Activated gamma-delta T cell treated with Interleukin-2 at 50 U/mL for 16 hours (primary cell): ENCODE results near the gene RBMS3.
A peak's percentile ranks its signal among the peaks of the same experiment; 100 is the strongest.
"Not testable (repeated sequence)": the region's sequence is repeated elsewhere in the genome, so short reads cannot be mapped to it uniquely, and the experiment has no call there.

Experiments used
- DNase-seq: peaks from one replicate; pipeline ENCODE4 v3.0.0-alpha.2; 2020

Gene RBMS3

GRCh38 chr3:29280404-29281093 is at the start of gene RBMS3:
Gene RBMS3, plus strand, starts transcription at chr3:29281071.
- DNase-seq, result peak; percentile 6

- not testable (repeated sequence) for DNase-seq
Measured at GRCh38 chr3:29233126-29233525, 47.7 kb upstream of the RBMS3 start.

- DNase-seq, result no peak
Measured at GRCh38 chr3:29236146-29236840, 44.6 kb upstream of the RBMS3 start.

DNA sequence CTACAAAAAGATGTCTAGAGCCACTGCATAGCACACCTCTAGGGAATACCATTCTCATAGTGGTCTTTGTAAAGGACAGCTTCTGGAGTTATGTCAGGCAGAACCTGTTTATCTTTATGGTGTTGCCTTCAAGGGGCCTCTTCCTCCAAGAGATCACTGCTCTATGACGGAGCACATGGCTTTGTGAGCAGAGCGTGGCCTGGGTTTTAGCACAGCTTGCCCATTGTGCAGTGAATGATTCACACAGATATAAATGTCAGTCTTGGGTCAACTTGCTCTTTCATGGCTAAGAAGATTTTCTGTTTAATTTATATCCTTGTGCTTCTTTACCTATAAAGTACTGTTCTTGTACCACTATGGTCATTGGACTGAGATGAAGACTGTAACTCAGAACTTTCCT is 41.5 kb upstream of the RBMS3 start:
- no peak for DNase-seq

DNA sequence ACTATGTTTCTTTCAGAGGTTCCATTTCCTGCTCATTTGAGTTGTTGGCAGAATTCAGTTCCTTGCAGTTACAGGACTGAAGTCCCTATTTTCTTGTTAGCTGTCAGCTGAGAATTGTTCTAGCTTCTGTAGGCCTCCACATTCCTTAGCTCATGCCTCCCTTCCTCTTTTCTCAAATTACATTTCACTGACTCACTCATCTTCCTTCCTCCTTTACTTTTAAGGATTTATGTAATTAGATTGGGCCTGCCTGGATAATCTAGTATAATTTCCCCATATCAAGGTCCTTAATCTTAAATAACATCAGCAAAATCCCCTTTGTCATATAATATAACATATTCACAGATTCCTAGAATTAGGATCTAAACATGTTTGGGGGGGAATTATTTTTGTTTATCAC is 40.6 kb upstream of the RBMS3 start:
- DNase-seq, result no peak

- no peak for DNase-seq
Measured at GRCh38 chr3:29240887-29241286, 40.0 kb upstream of the RBMS3 start.

DNA sequence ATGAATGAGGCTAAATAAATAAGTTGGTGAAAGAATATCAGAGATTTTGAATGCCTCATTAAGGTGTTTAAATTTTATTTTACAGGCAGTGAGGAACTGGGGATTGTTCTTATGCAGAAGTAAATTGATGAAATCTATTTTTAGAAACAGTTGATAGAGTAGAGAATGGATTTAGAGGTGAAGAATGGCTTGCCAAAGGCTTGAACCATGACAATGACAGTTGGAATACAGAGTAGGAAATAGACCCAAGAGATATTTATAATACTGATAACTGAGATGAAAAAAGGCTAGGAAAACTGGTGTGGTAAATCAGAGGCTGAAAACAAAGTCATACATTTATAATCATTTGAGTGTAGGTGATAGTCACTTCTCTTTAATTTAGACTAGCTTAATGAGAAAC is 39.0 kb upstream of the RBMS3 start:
- no peak for DNase-seq

- no peak for DNase-seq
Measured at GRCh38 chr3:29242296-29242695, 38.6 kb upstream of the RBMS3 start.

GRCh38 chr3:29245441-29245840 is 35.4 kb upstream of the RBMS3 start:
- no peak for DNase-seq

GRCh38 chr3:29247088-29247745 is 33.7 kb upstream of the RBMS3 start:
- DNase-seq, result no peak

- no peak for DNase-seq
Measured at GRCh38 chr3:29249829-29250345, 31.0 kb upstream of the RBMS3 start.

GRCh38 chr3:29255854-29256696 is 24.8 kb upstream of the RBMS3 start:
- DNase-seq, result no peak

DNA sequence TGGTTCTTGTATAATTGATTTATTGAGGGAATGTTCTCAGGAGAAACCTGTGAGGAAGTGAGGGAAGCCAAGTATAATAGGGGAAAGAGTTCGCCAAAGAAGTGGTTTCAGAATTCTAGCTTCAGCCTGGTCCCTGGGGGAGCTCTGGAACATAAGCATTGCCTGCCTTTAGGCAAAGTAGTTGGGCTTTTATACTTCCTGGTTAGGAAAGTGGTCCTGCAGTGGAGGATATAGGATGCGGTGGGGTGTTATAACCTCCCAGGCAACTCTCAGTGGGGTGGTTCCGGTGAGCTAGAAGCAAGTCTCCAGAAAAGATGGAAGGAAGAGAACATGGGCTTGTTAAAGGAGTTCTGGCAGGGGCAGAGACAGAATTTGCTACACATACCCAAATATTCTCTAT is 22.7 kb upstream of the RBMS3 start:
- DNase-seq, result no peak

DNA sequence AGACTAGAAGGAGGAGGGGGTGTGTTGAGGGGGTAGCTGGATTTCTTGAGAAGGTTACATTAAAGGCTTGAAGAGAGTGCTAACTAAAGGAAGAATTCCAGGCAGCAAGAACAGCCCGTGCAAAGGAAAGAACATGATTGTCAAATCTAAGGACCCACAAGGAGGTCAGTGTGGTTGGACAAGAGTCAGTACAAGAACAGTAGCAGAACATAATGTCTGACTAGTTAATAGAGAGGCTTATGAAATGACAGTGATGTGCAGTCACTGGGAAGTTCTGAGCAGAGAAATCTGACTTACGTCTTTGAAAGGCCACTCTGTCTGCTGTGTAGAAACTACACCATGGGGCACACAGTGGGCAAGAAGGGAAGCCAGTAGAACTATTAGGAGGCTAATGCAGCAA is 19.8 kb upstream of the RBMS3 start:
- no peak for DNase-seq

GRCh38 chr3:29263476-29263875 is 17.4 kb upstream of the RBMS3 start:
- DNase-seq, result no peak

DNA sequence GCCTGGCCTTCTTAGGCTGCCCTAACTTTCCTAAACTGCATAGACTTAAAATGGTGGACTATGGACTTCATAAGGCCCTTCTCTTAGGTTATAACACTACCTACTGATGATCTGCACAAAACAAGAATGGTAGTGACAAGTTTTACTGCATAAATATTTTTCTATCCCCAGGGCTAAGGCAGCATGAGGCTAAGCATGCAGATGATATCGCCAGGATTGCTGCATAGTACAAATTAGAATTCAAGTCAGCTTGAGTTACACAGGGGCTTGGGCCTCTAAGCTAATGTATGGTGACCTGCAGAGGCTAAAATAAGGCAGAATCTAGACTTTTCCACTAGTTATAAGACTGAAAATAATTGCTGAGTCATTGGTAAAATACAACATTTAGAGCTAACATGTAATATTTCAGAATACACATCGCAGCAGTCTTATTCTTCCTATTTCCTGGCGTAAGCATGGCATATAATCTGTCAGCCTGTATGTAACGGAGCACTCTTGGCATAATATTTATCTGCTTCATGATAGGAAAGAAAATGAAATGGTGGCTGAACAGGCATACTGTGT is 15.3 kb upstream of the RBMS3 start:
- DNase-seq, result no peak

DNA sequence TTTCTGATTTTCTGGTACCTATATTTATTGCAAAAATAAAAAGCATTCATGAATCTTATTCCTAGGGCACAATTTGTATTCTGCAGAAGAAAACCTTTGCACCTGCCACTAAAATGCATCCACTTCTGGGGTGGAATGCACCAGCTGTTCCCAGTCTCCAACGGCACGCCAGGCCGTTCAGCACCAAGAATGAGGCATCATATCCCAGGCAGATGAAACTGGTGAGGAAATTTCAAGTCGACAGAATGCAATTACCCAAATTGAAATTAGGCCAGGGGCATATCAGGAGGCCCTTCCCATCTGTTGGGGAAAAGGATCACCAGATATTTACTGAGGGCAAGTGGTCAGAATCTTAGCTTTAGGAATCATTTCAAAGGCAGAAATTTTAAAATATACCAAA is 13.6 kb upstream of the RBMS3 start:
- DNase-seq, result no peak

- no peak for DNase-seq
Measured at GRCh38 chr3:29268651-29269050, 12.2 kb upstream of the RBMS3 start.

DNA sequence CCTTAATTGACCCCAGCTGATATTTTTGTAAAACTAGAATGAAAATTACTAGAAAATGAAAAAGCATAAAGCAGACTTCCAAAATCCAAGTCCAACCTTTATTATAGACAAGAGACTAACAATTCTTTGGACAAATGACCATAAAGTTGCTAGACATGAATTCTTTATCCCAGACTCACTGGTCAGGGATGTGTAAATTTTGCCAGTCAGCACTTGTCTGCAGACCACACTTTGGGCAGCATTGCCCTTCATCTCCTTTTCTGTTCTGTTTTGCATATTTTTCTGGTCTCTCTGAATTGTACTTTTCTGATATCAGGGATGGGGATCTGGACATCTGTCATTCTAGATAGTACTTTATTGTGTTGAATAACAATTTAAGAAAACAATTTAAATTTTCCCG is 10.1 kb upstream of the RBMS3 start:
- DNase-seq, result no peak

DNA sequence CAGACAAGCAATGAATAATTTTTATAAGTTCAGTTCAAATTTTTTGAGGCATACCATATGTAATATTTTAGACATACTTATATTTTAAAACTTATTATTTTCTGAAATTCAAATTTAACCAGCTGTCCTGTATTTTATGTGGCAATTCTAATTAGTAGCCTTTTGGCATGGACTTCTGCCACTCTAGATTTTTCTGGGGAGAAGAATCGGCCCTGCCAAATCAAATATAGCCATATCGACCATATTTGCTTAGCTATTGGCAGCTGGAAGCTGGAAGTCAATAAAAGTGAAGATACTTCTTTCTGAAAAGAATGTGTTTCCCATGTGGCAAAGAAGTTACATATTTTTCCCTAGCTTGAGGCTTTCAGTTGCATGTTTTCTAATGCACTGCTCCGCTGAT is 9.4 kb upstream of the RBMS3 start:
- DNase-seq, result no peak

DNA sequence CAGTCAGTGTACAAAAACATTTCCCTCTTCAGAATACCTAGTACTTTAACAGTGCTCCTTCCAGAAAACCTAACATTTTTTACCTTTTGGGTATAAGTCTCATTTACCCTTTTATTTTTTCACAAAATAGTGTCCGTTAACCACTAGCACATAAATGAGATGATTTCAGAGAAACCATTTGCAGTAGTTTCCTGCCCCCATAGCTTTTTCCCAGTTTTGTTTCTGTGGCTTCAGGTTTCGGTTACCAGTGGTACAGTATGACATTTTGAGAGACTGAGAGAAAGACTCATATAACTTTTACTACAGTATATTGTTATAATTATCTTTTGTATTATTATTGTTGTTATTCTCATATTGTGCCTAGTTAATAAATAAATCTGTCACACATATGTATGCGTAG is 6.2 kb upstream of the RBMS3 start:
- no peak for DNase-seq

GRCh38 chr3:29275309-29275708 is 5.6 kb upstream of the RBMS3 start:
- DNase-seq, result no peak

DNA sequence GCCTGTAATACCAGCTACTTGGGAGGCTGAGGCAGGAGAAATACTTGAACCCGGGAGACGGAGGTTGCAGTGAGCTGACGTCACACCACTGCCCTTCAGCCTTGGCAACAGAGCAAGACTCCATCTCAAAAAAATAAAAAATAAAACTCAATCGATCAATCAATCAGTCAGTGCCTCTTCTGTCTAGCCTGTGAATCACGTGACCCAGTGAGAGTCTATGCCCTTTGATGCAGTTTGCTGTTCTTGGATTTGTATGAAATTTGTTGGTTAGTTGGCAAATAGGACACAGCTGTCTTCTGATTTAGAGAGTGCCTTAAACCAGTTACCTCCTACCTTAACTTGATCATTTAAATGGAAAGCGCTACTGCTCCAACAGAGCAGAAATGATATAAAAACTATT is 3.6 kb upstream of the RBMS3 start:
- DNase-seq, result no peak
